ENCODE data around the gene FAM89B. TPM values are rescaled to one million over a fixed set of nuclear protein-coding genes. Genes with fewer than 3 reads are reported as not detected.
A peak's percentile ranks its signal among the peaks of the same experiment; 100 is the strongest.

FAM89B gene
- total RNA-seq, 2 experiments from 2014 or later: 23.3 to 27.3 TPM

DNA sequence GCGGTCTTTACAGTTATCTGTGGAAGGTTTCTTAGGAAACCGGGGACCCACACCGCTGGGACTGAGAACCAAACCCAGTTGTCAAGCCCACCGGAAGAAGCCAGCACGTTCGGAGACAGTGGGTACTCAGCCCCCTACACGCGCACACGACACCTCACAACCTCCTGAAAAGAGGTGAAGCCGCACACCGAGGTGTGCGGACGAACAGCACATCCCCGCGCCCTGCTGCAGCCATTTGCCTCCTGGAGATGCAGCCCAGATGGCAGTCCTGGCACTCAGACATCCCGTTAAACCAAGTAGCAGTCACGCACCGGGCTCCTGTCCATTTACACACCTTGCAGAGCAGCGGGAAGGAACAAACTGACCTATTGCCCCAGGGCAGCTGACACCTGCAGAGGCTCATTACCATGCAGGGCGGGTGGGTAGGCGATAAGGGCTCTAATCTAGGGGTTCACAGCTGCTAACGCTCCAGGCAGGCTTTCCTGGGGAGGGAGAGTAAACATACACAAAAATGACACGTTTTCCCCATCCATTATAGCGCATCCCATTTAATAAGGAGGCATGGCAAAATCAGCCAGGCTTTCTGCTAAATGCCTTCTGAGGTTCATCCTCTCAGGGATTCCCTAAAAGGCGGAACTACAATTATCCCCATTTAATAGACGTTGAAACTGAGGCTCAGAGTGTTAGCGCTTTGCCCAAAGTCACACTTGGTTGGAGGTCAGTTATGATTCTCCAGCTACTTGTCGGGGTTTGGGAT lies 2.7 kb downstream of the FAM89B start:
- ChIA-PET CTCF (interaction anchor here (0.9 to 4.1 kb wide), 3 partner anchors 13 to 35 kb away, joined by 3 to 31 read pairs (median 30); no protein-coding TSS in a partner anchor), POLR2A (interaction anchor here (1.1 to 3.6 kb wide), 20 partner anchors 9 to 440 kb away, joined by 4 to 42 read pairs (median 12); partner anchors contain the start of genes LTBP3, MALAT1, PCNX3 and SCYL1)
- Mint-ChIP-seq H3K9me3 (no peaks in the 10 kb centered on the region), H3K4me3 (peak overlapping the region; percentile 98), H3K4me1 (ENCODE audit: low read depth) (peaks cover 62% of the 10 kb centered on the region), H3K27ac (peak overlapping the region; percentile 98), H3K36me3 (ENCODE audit: low read depth) (peaks cover 46% of the 10 kb centered on the region), H3K27me3 (no peaks in the 10 kb centered on the region)
- Histone ChIP-seq H3K27ac (ENCODE audit: low read depth in 1 of 2, low read length in 2 of 2) (peak overlapping the region; percentile 87 to 99), H3K27me3 (ENCODE audit: control insufficient read depth in 1 of 2, insufficient read depth in 2 of 2, low read length in 2 of 2) (no peaks in the 10 kb centered on the region), H3K9me3 (ENCODE audit: control insufficient read depth in 1 of 2, insufficient read depth in 1 of 2, low read length in 2 of 2) (no peaks in the 10 kb centered on the region), H3K36me3 (ENCODE audit: insufficient read depth, low read length) (peaks cover 32% of the 10 kb centered on the region), H3K4me1 (ENCODE audit: insufficient read depth, low read length) (peaks cover 78% of the 10 kb centered on the region), H3K4me3 (ENCODE audit: low read length) (peak overlapping the region; percentile 89)
- ATAC-seq (ENCODE audit: poor library complexity) (peak; percentile 5), DNase-seq (peak in 2 of 14 experiments; percentile 47 to 79)
- intact Hi-C loops (cut with DNase I, micrococcal nuclease): loop anchor here (1.0 to 10.0 kb wide), 6 partner anchors 13 to 548 kb away; partner anchors contain the start of genes MAP3K11 (in 1 of the 2), PCNX3 (in 1 of the 2), RELA (in 1 of the 2) and SCYL1 (in 1 of the 2)
- TF ChIP-seq CTCF (IDR thresholded peaks at IDR 0.05): no peak

GRCh38 chr11:65575568-65576231 lies 3.4 kb downstream of the FAM89B start, which contains the start of gene EHBP1L1:
TSS of gene EHBP1L1 (plus strand) at chr11:65576053. CDS start at chr11:65576303, 250 bp downstream.
- ChIA-PET POLR2A (interaction anchor here (0.6 to 3.6 kb wide), 26 partner anchors 10 to 454 kb away, joined by 3 to 42 read pairs (median 8); partner anchors contain the start of genes CCDC85B, FAU, LTBP3 and MALAT1), CTCF (interaction anchor here (0.9 to 4.1 kb wide), 4 partner anchors 13 to 36 kb away, joined by 3 to 31 read pairs (median 20); no protein-coding TSS in a partner anchor)
- peak within 1 kb of the TSS; percentile 98 for H3K27ac Mint-ChIP-seq
- peaks cover 77% of the 10 kb centered on the region for H3K4me1 ChIP-seq (ENCODE audit: insufficient read depth, low read length)
- peak within 1 kb of the TSS; percentile 89 for H3K4me3 ChIP-seq (ENCODE audit: low read length)
- peak; percentile 30 for ATAC-seq (ENCODE audit: poor library complexity)
- H3K4me1 Mint-ChIP-seq (ENCODE audit: low read depth): peaks cover 57% of the 10 kb centered on the region
- H3K27ac ChIP-seq (ENCODE audit: low read depth in 1 of 2, low read length in 2 of 2): peak within 1 kb of the TSS; percentile 87 to 99
- TF ChIP-seq CTCF (IDR thresholded peaks at IDR 0.05): no peak
- no peaks in the 10 kb centered on the region for H3K9me3 ChIP-seq (ENCODE audit: control insufficient read depth in 1 of 2, insufficient read depth in 1 of 2, low read length in 2 of 2)
- intact Hi-C loops (cut with DNase I, micrococcal nuclease): loop anchor here in 1 of 2 experiments (2.0 to 10.0 kb wide), 2 partner anchors 39 to 51 kb away; partner anchors contain the start of genes MAP3K11, PCNX3 and SCYL1
- DNase-seq: peak; percentile 60 to 91 (median 79)
- H3K9me3 Mint-ChIP-seq: no peaks in the 10 kb centered on the region
- H3K4me3 Mint-ChIP-seq: peak within 1 kb of the TSS; percentile 98
- H3K27me3 ChIP-seq (ENCODE audit: control insufficient read depth in 1 of 2, insufficient read depth in 2 of 2, low read length in 2 of 2): no peaks in the 10 kb centered on the region
- peaks cover 39% of the 10 kb centered on the region for H3K36me3 ChIP-seq (ENCODE audit: insufficient read depth, low read length)
- H3K36me3 Mint-ChIP-seq (ENCODE audit: low read depth): peaks cover 46% of the 10 kb centered on the region
- H3K27me3 Mint-ChIP-seq: no peaks in the 10 kb centered on the region

Measured in CD4-positive, alpha-beta T cell (primary cell).